ENCODE measurements around the gene L3MBTL4. TPM values are rescaled to one million over a fixed set of nuclear protein-coding genes. Genes with fewer than 3 reads are reported as not detected.

Gene L3MBTL4
- total RNA-seq, 1 donor from 2014 or later: 0.56 TPM

- no peak for DNase-seq (ENCODE audit: low spot score)
- no peak for TF ChIP-seq CTCF (IDR thresholded peaks at IDR 0.05; ENCODE audit: unreplicated experiment)
- no peaks in the 10 kb centered on the region for H3K27me3 Mint-ChIP-seq (ENCODE audit: unreplicated experiment)
- no peak overlapping the region for H3K4me3 Mint-ChIP-seq (ENCODE audit: unreplicated experiment)
- H3K4me1 Mint-ChIP-seq (ENCODE audit: unreplicated experiment): no peaks in the 10 kb centered on the region
- no peak overlapping the region for H3K27ac Mint-ChIP-seq (ENCODE audit: unreplicated experiment)
- no peaks in the 10 kb centered on the region for H3K36me3 Mint-ChIP-seq (ENCODE audit: low read depth, unreplicated experiment)
- no peaks in the 10 kb centered on the region for H3K9me3 Mint-ChIP-seq (ENCODE audit: unreplicated experiment)
Measured at GRCh38 chr18:6357668-6358067, 57.0 kb downstream of the L3MBTL4 start.

GRCh38 chr18:6355789-6356589 is 58.7 kb downstream of the L3MBTL4 start:
- DNase-seq (ENCODE audit: low spot score): no peak
- H3K4me1 Mint-ChIP-seq (ENCODE audit: unreplicated experiment): no peaks in the 10 kb centered on the region
- H3K4me3 Mint-ChIP-seq (ENCODE audit: unreplicated experiment): no peak overlapping the region
- no peak for TF ChIP-seq CTCF (IDR thresholded peaks at IDR 0.05; ENCODE audit: unreplicated experiment)
- H3K27ac Mint-ChIP-seq (ENCODE audit: unreplicated experiment): no peak overlapping the region
- no peaks in the 10 kb centered on the region for H3K36me3 Mint-ChIP-seq (ENCODE audit: low read depth, unreplicated experiment)
- no peaks in the 10 kb centered on the region for H3K9me3 Mint-ChIP-seq (ENCODE audit: unreplicated experiment)
- no peaks in the 10 kb centered on the region for H3K27me3 Mint-ChIP-seq (ENCODE audit: unreplicated experiment)

- no peaks in the 10 kb centered on the region for H3K9me3 Mint-ChIP-seq (ENCODE audit: unreplicated experiment)
- no peak overlapping the region for H3K4me3 Mint-ChIP-seq (ENCODE audit: unreplicated experiment)
- no peak for DNase-seq (ENCODE audit: low spot score)
- H3K4me1 Mint-ChIP-seq (ENCODE audit: unreplicated experiment): no peaks in the 10 kb centered on the region
- no peak overlapping the region for H3K27ac Mint-ChIP-seq (ENCODE audit: unreplicated experiment)
- no peaks in the 10 kb centered on the region for H3K27me3 Mint-ChIP-seq (ENCODE audit: unreplicated experiment)
- TF ChIP-seq CTCF (IDR thresholded peaks at IDR 0.05; ENCODE audit: unreplicated experiment): no peak
- H3K36me3 Mint-ChIP-seq (ENCODE audit: low read depth, unreplicated experiment): no peaks in the 10 kb centered on the region
Measured at GRCh38 chr18:6352275-6352674, 62.4 kb downstream of the L3MBTL4 start.

GRCh38 chr18:6342990-6343389 is 71.7 kb downstream of the L3MBTL4 start:
- Mint-ChIP-seq H3K27ac (ENCODE audit: unreplicated experiment) (no peak overlapping the region), H3K4me3 (ENCODE audit: unreplicated experiment) (no peak overlapping the region), H3K27me3 (ENCODE audit: unreplicated experiment) (peaks cover 2% of the 10 kb centered on the region), H3K4me1 (ENCODE audit: unreplicated experiment) (no peaks in the 10 kb centered on the region), H3K9me3 (ENCODE audit: unreplicated experiment) (no peaks in the 10 kb centered on the region), H3K36me3 (ENCODE audit: low read depth, unreplicated experiment) (no peaks in the 10 kb centered on the region)
- DNase-seq (ENCODE audit: low spot score): no peak
- TF ChIP-seq CTCF (IDR thresholded peaks at IDR 0.05; ENCODE audit: unreplicated experiment): no peak

GRCh38 chr18:6341709-6342108 is 73.0 kb downstream of the L3MBTL4 start:
- no peak for DNase-seq (ENCODE audit: low spot score)
- no peak for TF ChIP-seq CTCF (IDR thresholded peaks at IDR 0.05; ENCODE audit: unreplicated experiment)
- Mint-ChIP-seq H3K27me3 (ENCODE audit: unreplicated experiment) (peaks cover 2% of the 10 kb centered on the region), H3K4me3 (ENCODE audit: unreplicated experiment) (no peak overlapping the region), H3K36me3 (ENCODE audit: low read depth, unreplicated experiment) (no peaks in the 10 kb centered on the region), H3K9me3 (ENCODE audit: unreplicated experiment) (no peaks in the 10 kb centered on the region), H3K4me1 (ENCODE audit: unreplicated experiment) (no peaks in the 10 kb centered on the region), H3K27ac (ENCODE audit: unreplicated experiment) (no peak overlapping the region)
